GM12801 (cell line): ENCODE data around the gene FMNL2.

ENCODE experiments used
- TF ChIP-seq, protein P1 (sequence below): IDR thresholded peaks from one replicate; pipeline ENCODE4 v1.5.1; 2011; ENCODE audit warnings: control low read depth; ENCODE audit not compliant: insufficient read length; ENCODE audit errors: extremely low read depth

The FMNL2 gene

DNA sequence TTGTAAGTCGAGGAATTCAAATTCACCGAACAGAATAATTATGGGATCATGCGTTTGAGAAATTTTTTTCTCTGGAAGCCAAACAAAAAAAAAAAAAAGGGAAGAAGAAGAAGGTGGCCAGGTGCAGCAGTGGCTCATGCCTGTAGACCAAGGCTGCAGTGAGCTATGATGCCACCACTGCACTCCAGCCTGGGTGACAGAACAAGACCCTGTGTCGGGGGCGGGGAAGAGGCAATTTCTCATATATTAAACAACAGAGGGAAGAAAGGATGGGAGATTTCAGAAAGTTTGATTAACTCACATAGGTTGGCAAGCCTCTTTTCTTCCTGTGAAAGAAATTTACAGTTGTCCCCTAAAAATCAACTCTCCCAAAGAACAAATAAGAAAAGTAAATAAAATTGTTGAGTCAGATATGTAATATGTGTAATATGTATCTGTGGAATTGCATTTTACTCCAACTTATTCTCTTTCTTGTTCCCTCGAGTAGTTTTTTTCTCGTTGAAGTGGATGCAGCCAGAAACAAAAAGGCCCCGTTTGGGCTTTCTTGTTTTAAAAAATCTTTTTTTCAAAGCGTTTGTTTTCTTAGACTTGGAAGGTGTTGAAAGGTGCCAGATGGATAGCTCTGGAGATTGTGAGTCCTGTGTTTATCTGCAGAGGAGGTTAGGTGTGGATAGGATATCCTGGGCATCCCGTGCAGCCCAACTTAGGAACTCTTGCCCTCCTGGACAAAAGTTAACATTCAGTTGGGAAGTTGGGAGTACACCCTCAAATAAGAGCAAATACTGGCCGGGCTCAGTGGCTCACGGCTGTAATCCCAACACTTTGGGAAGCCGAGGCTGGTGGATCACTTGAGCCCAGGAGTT is 25.4 kb upstream of the FMNL2 start:
- TF ChIP-seq, protein P1, sequence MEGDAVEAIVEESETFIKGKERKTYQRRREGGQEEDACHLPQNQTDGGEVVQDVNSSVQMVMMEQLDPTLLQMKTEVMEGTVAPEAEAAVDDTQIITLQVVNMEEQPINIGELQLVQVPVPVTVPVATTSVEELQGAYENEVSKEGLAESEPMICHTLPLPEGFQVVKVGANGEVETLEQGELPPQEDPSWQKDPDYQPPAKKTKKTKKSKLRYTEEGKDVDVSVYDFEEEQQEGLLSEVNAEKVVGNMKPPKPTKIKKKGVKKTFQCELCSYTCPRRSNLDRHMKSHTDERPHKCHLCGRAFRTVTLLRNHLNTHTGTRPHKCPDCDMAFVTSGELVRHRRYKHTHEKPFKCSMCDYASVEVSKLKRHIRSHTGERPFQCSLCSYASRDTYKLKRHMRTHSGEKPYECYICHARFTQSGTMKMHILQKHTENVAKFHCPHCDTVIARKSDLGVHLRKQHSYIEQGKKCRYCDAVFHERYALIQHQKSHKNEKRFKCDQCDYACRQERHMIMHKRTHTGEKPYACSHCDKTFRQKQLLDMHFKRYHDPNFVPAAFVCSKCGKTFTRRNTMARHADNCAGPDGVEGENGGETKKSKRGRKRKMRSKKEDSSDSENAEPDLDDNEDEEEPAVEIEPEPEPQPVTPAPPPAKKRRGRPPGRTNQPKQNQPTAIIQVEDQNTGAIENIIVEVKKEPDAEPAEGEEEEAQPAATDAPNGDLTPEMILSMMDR: no peak

DNA sequence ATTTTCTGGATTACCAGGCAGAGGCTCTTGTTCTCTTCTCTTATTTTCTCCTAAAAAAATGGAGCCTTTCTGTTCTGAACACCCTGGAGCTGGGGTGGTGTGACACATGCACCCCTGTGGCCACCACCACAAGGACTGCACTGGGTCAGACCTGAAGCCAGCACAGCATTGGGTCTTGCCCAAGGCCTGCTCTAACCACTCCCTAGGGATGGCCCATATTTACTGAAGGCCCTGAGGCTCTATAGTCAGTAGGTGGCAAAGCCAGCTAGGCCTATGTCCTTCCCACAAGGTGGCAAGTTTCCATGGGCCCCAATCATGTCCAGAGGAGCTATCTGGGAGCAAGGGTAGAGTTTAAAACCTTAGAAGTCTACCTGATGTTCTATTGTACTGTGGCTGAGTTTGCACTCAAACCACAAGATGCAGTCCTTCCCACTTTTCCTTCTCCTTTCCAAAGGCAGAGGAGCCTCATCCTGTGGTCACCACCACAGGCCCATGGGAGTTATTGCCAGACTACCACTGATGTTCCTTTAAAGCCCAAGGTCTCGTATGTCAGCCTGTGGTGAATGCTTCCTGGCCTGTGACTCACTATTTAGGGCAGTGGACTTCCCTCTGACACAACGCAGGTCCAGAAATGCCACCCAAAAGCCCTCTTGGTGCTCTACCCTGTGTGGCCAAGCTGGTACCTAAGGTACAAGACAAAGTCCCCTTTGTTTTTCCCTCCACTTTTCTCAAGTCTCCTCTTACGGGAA is 15.0 kb upstream of the FMNL2 start:
- TF ChIP-seq, protein P1: no peak

DNA sequence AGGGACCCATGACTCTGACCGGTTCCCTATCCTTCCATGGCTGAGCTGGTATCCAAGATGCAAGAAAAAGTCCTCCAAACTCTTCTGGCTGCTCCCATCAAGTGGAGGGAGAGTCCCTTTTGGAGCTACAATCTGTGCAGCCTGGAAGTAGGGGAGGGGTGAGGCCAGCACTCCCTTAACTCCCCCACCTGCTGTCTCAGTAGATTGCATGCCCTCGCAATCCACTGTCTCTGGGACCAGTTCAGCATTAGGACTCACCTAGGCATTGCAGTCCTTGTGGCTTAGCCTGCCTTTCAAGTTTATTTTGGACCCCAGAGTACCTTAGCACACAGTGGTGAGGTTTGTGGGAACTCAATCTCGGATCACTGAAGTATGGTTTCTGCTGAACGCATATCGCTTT is 14.2 kb upstream of the FMNL2 start:
- TF ChIP-seq, protein P1: no peak

DNA sequence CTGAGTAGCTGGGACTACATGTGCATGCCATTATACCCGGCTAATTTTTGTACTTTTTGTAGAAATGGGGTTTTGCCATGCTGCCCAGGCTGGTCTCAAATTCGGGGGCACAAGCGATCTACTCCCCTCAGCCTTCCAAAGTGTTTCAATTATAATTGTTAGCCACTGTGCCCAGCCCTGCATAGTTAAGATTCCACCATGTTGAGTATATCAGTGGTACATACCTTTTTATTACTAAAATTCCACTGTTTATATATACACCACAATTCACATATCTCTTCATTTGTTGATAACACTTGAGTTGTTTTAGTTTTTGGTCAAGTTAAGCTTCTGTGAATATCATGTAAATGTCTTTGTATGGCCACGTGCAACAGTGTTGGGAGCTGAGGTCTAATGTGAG is 12.8 kb upstream of the FMNL2 start:
- TF ChIP-seq, protein P1: no peak

DNA sequence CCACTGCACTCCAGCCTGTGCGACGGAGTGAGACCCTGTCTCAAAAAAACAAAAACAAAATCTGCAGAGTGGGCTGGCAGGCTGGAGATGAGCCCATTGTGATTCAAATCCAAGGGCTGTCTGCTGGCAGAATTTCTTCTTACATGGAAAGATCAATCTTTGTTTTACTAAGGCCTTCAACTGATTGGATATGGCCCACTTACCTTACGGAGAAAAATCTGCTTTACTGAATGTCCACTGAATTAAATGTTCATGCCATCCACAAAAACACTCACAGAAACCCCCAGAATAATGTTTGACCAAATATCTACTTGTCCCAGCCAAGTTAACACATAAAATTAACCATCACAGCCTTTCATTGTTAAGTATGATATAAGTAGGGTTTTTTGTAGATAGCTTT is 8.3 kb upstream of the FMNL2 start:
- TF ChIP-seq, protein P1: no peak

DNA sequence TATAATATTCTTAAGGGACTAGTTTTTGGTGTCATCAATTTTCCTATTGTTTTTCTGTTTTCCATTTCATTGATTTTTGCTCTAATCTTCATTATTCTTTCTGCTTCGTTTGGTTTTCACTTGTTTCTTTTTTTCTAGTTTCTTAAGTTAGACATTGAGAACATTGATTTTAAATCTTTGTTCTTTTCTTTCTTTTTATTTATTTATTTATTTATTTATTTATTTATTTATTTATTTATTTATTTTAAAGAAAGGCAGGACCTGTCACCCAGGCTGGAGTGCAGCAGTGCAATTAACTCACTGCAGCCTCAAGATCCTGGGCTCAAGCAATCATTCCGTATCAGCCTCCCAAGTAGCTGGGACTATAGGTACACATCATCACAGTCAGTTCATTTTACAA is 7.0 kb upstream of the FMNL2 start:
- TF ChIP-seq, protein P1: no peak

DNA sequence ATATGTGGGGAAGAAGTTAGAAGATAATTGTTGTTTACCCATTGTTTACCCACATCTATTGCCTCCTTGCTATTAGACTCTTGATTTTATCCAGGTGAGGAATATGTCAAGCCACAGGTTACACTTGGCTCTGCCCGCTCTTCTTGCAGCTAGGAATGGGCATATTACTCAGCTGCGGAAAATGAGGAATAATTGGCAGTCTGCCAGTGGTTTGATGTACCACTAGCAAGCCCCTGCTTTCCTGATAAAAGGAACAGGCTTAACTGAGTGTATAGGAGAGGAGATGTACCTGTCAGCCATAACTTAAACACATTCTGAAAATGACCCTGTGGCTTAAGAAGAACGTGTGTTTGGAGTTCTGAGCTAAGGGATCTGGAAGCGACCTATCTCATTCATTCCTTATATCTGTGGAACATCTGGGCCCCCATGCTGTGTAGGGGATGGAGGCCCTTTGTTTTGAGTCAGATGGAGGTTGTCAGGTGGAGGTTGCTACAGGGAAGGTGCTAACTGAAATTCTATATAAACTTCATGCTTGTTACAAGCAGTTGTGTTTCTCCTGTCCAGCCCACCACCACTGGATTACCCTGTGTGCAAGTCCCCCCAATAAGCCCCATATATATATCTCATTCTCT is 4.6 kb upstream of the FMNL2 start:
- TF ChIP-seq, protein P1: no peak
